Neural progenitor cell (in vitro differentiated cells): ENCODE data around the gene NPHP4.

Experiments
- EZH2 ChIP-seq: fragments of 200-600 bp; sonication (generic); IDR thresholded peaks from 2 replicates; pipeline ENCODE4 v1.6.1; 2017; ENCODE audit warnings: antibody characterized with exemption, mild to moderate bottlenecking, moderate library complexity
- TF ChIP-seq, protein P1 (sequence below): fragments of 200-600 bp; sonication (generic); IDR thresholded peaks from 2 replicates; pipeline ENCODE4 v1.5.1; 2017; ENCODE audit warnings: antibody characterized with exemption, mild to moderate bottlenecking

GRCh38 chr1:5857011-5857410, 135.2 kb downstream of the NPHP4 start:
- TF ChIP-seq, protein P1, sequence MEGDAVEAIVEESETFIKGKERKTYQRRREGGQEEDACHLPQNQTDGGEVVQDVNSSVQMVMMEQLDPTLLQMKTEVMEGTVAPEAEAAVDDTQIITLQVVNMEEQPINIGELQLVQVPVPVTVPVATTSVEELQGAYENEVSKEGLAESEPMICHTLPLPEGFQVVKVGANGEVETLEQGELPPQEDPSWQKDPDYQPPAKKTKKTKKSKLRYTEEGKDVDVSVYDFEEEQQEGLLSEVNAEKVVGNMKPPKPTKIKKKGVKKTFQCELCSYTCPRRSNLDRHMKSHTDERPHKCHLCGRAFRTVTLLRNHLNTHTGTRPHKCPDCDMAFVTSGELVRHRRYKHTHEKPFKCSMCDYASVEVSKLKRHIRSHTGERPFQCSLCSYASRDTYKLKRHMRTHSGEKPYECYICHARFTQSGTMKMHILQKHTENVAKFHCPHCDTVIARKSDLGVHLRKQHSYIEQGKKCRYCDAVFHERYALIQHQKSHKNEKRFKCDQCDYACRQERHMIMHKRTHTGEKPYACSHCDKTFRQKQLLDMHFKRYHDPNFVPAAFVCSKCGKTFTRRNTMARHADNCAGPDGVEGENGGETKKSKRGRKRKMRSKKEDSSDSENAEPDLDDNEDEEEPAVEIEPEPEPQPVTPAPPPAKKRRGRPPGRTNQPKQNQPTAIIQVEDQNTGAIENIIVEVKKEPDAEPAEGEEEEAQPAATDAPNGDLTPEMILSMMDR: no peak
- TF ChIP-seq EZH2: no peak
